Smooth muscle cell (in vitro differentiated cells): ENCODE measurements around the gene HDLBP. TPM values are rescaled to one million over a fixed set of nuclear protein-coding genes. Genes with fewer than 3 reads are reported as not detected.

ENCODE experiments used
- DNase-seq: peaks from one replicate; lab custom pipeline; 2025; ENCODE audit not compliant: unreplicated experiment; lab: John Stamatoyannopoulos, UW
- H2AFZ ChIP-seq: fragments of 200-600 bp; sonication (generic); 2 replicates; pipeline ENCODE4 v1.6.0; 2016; ENCODE audit warnings: antibody characterized with exemption, low read depth, mild to moderate bottlenecking
- H3F3A ChIP-seq: fragments of 200-600 bp; sonication (generic); 2 replicates; pipeline ENCODE4 v1.6.0; 2017; ENCODE audit warnings: antibody characterized with exemption, low read depth
- H3K27ac ChIP-seq: fragments of 200-600 bp; sonication (generic); 2 replicates; pipeline ENCODE4 v1.5.1; 2016; ENCODE audit warnings: low read depth, mild to moderate bottlenecking
- H3K27me3 ChIP-seq: fragments of 200-600 bp; sonication (generic); 2 replicates; pipeline ENCODE4 v1.6.1; 2016; ENCODE audit warnings: low read depth, mild to moderate bottlenecking
- H3K36me3 ChIP-seq: fragments of 200-600 bp; sonication (generic); 2 replicates; pipeline ENCODE4 v1.5.1; 2016; ENCODE audit warnings: low read depth
- H3K4me1 ChIP-seq: fragments of 200-600 bp; sonication (generic); 2 replicates; pipeline ENCODE4 v1.5.1; 2016; ENCODE audit warnings: low read depth
- H3K4me2 ChIP-seq: fragments of 200-600 bp; sonication (generic); 2 replicates; pipeline ENCODE4 v1.6.0; 2016; ENCODE audit warnings: mild to moderate bottlenecking
- H3K4me3 ChIP-seq: fragments of 200-600 bp; sonication (generic); 2 replicates; pipeline ENCODE4 v1.5.1; 2016; ENCODE audit warnings: mild to moderate bottlenecking
- H3K79me2 ChIP-seq: fragments of 200-600 bp; sonication (generic); 2 replicates; pipeline ENCODE4 v1.6.0; 2016; ENCODE audit warnings: low read depth, mild to moderate bottlenecking
- H3K9ac ChIP-seq: fragments of 200-600 bp; sonication (generic); 2 replicates; pipeline ENCODE4 v1.6.0; 2016; ENCODE audit warnings: low read depth
- H3K9me3 ChIP-seq: fragments of 200-600 bp; sonication (generic); replicated peaks from 2 replicates; pipeline ENCODE4 v1.5.1; 2016; ENCODE audit warnings: low read depth
- H4K20me1 ChIP-seq: fragments of 200-600 bp; sonication (generic); 2 replicates; pipeline ENCODE4 v1.6.0; 2016; ENCODE audit warnings: low read depth
- whole genome bisulfite sequencing: methylation state at CpG from one replicate; pipeline ENCODE4 v1.1.7; 2016; ENCODE audit warnings: low lambda C conversion rate; 5-methylcytosine and 5-hydroxymethylcytosine counted together
- polyA plus RNA-seq: library from polyadenylated mRNA; unstranded; fragments of >200 nt; fragmentation: Nextera tagmentation; extraction: Ambion mirVana; gene quantifications from 2 replicates; pipeline ENCODE4 v1.2.1, GENCODE V29; 2016
- total RNA-seq: library from RNA; depleted of rRNA; stranded (reverse); fragments of >200 nt; gene quantifications from 2 replicates; pipeline ENCODE4 v1.2.3, GENCODE V29; 2014
- TF ChIP-seq, protein P1 (sequence below): fragments of 200-600 bp; sonication (generic); IDR thresholded peaks from 2 replicates; pipeline ENCODE4 v1.5.1; 2017; ENCODE audit warnings: borderline replicate concordance, mild to moderate bottlenecking, antibody characterized with exemption; ENCODE audit not compliant: insufficient read depth, poor library complexity, severe bottlenecking

Gene HDLBP
- total RNA-seq (504 and 559 TPM in 2 replicates), polyA plus RNA-seq (545 and 601 TPM in 2 replicates)

DNA sequence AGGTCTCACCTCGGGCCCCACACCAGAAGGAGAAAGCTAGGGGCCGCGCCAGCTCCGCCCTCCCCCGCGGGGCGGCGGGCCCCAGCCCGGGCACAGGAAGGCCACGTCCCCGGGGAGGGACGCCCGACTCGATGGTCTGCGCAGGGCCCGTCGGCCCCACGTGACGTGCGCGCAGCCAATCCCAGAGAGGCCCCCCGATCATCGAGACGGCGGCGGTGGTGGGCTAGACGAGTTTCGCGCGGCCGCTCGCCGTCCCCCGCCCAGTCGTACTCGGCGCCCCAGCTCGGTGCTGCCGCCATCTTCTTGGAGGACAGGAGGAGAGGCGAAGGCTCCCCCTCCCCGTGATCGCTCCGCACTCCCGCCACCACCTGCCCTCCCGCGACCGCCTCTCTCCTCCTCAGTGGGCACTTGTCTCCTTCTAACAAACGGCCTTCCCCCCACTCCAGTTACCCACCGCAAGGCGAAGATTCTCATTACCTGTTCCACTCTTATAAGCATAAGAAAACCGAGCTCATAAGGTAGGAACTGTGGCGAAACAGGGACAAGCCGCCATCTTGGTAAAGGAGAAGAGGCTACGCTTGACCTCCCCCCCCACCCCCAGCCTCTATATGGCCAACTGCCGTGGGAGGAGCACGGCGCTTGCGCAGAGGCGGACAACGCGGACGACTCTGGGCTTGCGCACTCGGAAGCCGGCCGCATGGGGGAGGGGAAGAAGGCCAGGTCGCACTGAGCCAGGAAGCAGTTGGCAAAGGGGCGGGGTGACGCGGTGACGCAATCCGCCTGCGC, at the start of gene HDLBP:
Gene HDLBP (minus strand): TSS at position 580 of the 786 bp plus-strand sequence. CDS start 48,803 bp downstream, outside the sequence.
- peak within 1 kb of the TSS; percentile 91 for H2AFZ ChIP-seq
- peaks cover 14% of the 10 kb centered on the region for H3F3A ChIP-seq
- 1% methylated on average over 65 of the region's 73 CpGs for whole genome bisulfite sequencing
- peaks cover 36% of the 10 kb centered on the region for H3K4me1 ChIP-seq
- H3K4me3 ChIP-seq: peak within 1 kb of the TSS; percentile 98
- DNase-seq: peak; percentile 99
- peak within 1 kb of the TSS; percentile 99 for H3K27ac ChIP-seq
- H4K20me1 ChIP-seq: peaks cover 59% of the 10 kb centered on the region
- H3K27me3 ChIP-seq: no peaks in the 10 kb centered on the region
- H3K36me3 ChIP-seq: no peaks in the 10 kb centered on the region
- peak within 1 kb of the TSS; percentile 93 for H3K4me2 ChIP-seq
- peak within 1 kb of the TSS; percentile 98 for H3K9ac ChIP-seq
- TF ChIP-seq, protein P1, sequence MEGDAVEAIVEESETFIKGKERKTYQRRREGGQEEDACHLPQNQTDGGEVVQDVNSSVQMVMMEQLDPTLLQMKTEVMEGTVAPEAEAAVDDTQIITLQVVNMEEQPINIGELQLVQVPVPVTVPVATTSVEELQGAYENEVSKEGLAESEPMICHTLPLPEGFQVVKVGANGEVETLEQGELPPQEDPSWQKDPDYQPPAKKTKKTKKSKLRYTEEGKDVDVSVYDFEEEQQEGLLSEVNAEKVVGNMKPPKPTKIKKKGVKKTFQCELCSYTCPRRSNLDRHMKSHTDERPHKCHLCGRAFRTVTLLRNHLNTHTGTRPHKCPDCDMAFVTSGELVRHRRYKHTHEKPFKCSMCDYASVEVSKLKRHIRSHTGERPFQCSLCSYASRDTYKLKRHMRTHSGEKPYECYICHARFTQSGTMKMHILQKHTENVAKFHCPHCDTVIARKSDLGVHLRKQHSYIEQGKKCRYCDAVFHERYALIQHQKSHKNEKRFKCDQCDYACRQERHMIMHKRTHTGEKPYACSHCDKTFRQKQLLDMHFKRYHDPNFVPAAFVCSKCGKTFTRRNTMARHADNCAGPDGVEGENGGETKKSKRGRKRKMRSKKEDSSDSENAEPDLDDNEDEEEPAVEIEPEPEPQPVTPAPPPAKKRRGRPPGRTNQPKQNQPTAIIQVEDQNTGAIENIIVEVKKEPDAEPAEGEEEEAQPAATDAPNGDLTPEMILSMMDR: peak; percentile 33
- H3K9me3 ChIP-seq: no peaks in the 10 kb centered on the region
- peaks cover 91% of the 10 kb centered on the region for H3K79me2 ChIP-seq

GRCh38 chr2:241364781-241365180, 49.3 kb upstream of the HDLBP start:
- no peak overlapping the region for H3K4me2 ChIP-seq
- H3K36me3 ChIP-seq: no peaks in the 10 kb centered on the region
- H3K4me3 ChIP-seq: no peak overlapping the region
- H4K20me1 ChIP-seq: peaks cover 89% of the 10 kb centered on the region
- H2AFZ ChIP-seq: no peak overlapping the region
- no peak for DNase-seq
- H3K79me2 ChIP-seq: peaks cover 90% of the 10 kb centered on the region
- H3K4me1 ChIP-seq: peaks cover 19% of the 10 kb centered on the region
- no peaks in the 10 kb centered on the region for H3F3A ChIP-seq
- no peaks in the 10 kb centered on the region for H3K9me3 ChIP-seq
- H3K27ac ChIP-seq: no peak overlapping the region
- TF ChIP-seq, protein P1: no peak
- no peak overlapping the region for H3K9ac ChIP-seq
- no peaks in the 10 kb centered on the region for H3K27me3 ChIP-seq
- 86% methylated on average over 2 of the region's 2 CpGs for WGBS

DNA sequence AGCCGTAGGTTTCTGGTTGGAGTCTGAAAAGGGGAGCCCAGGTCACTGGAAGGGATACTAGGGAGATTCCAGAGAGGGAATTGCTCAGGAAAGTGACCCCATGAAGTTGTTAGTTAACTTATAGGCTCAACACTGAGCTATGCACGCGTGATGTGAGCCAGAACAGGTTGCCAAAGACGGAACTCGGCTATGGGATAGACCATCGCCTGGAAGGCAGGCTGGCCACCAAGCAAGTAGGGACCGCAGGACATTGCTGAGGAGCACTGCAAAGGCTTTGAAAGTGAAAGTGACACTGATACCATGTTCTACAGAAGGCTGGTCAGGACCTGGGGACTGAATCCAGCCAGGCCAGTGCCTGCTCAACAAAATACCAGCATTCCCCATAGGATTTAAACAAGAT, 48.0 kb upstream of the HDLBP start:
- Histone ChIP-seq H3K27ac (no peak overlapping the region), H3K36me3 (no peaks in the 10 kb centered on the region), H3K4me2 (no peak overlapping the region), H3K9ac (no peak overlapping the region), H4K20me1 (peaks cover 90% of the 10 kb centered on the region), H3F3A (no peaks in the 10 kb centered on the region), H3K4me3 (no peak overlapping the region), H2AFZ (no peak overlapping the region), H3K9me3 (no peaks in the 10 kb centered on the region), H3K27me3 (no peaks in the 10 kb centered on the region), H3K4me1 (peaks cover 19% of the 10 kb centered on the region), H3K79me2 (peaks cover 90% of the 10 kb centered on the region)
- WGBS: 98% methylated on average over 7 of the region's 7 CpGs
- TF ChIP-seq, protein P1: no peak
- no peak for DNase-seq
